Loucy (cell line): Measurements from ENCODE around the gene LACTB.
"Not testable (repeated sequence)": the region's sequence is repeated elsewhere in the genome, so short reads cannot be mapped to it uniquely, and the experiment has no call there.

Experiments used
- H2AFZ ChIP-seq: fragments of 200-600 bp; sonication (generic); 2 replicates; pipeline ENCODE4 v1.6.0; 2016; ENCODE audit warnings: antibody characterized with exemption, mild to moderate bottlenecking, low read length, moderate library complexity
- H3F3A ChIP-seq: fragments of 200-600 bp; 2 replicates; pipeline ENCODE4 v1.6.0; 2016; ENCODE audit warnings: antibody characterized with exemption, low read depth, mild to moderate bottlenecking
- H3K27me3 ChIP-seq: fragments of 200-600 bp; sonication (generic); 2 replicates; pipeline ENCODE4 v1.6.1; 2014; ENCODE audit warnings: low read length, mild to moderate bottlenecking; ENCODE audit not compliant: insufficient read depth, poor library complexity, severe bottlenecking
- H3K36me3 ChIP-seq: fragments of 200-600 bp; sonication (generic); 2 replicates; pipeline ENCODE4 v1.6.1; 2016; ENCODE audit warnings: low read length; ENCODE audit not compliant: insufficient read depth
- H3K4me1 ChIP-seq: fragments of 200-600 bp; sonication (generic); 2 replicates; pipeline ENCODE4 v1.5.1; 2014; ENCODE audit warnings: low read length, mild to moderate bottlenecking; ENCODE audit not compliant: insufficient read depth, poor library complexity, severe bottlenecking
- H3K4me2 ChIP-seq: fragments of 200-600 bp; sonication (generic); 2 replicates; pipeline ENCODE4 v1.6.0; 2014; ENCODE audit warnings: antibody characterized with exemption, low read length, low read depth, mild to moderate bottlenecking; ENCODE audit not compliant: poor library complexity, severe bottlenecking
- H3K4me3 ChIP-seq: fragments of 200-600 bp; sonication (generic); 2 replicates; pipeline ENCODE4 v1.5.1; 2014; ENCODE audit warnings: low read length, mild to moderate bottlenecking, mixed read lengths; ENCODE audit not compliant: poor library complexity, severe bottlenecking
- H3K79me2 ChIP-seq: fragments of 200-600 bp; sonication (generic); 2 replicates; pipeline ENCODE4 v1.6.1; 2014; ENCODE audit warnings: low read length; ENCODE audit not compliant: insufficient read depth
- H3K9ac ChIP-seq: fragments of 200-600 bp; sonication (generic); 2 replicates; pipeline ENCODE4 v1.6.0; 2014; ENCODE audit warnings: mild to moderate bottlenecking, low read depth, low read length, moderate library complexity; ENCODE audit not compliant: poor library complexity, severe bottlenecking
- H3K9me2 ChIP-seq: fragments of 200-600 bp; sonication (generic); replicated peaks from 2 replicates; pipeline ENCODE4 v1.6.1; 2016; ENCODE audit warnings: low read depth, low read length, mixed read lengths
- H3K9me3 ChIP-seq: fragments of 200-600 bp; sonication (generic); 2 replicates; pipeline ENCODE4 v1.6.1; 2014; ENCODE audit warnings: mild to moderate bottlenecking, antibody characterized with exemption, low read length, low read depth; ENCODE audit not compliant: insufficient read depth
- H4K20me1 ChIP-seq: fragments of 200-600 bp; sonication (generic); 2 replicates; pipeline ENCODE4 v1.6.0; 2014; ENCODE audit warnings: antibody characterized with exemption, low read length, mild to moderate bottlenecking; ENCODE audit not compliant: insufficient read depth, poor library complexity, severe bottlenecking
- CTCF ChIP-seq: fragments of 200-600 bp; sonication (generic); conservative IDR thresholded peaks from 2 replicates; pipeline ENCODE4 v1.5.1; 2014; ENCODE audit warnings: mild to moderate bottlenecking, antibody characterized with exemption, low read length
- EZH2phosphoT487 ChIP-seq: fragments of 200-600 bp; IDR thresholded peaks from 2 replicates; pipeline ENCODE4 v1.6.1; 2018; ENCODE audit warnings: antibody characterized with exemption, mild to moderate bottlenecking, moderate library complexity, borderline replicate concordance

The LACTB gene

GRCh38 chr15:63104727-63105126 is 16.9 kb upstream of the LACTB start:
- Histone ChIP-seq H3K4me3 (no peak overlapping the region), H3K4me2 (no peak overlapping the region), H3K9me2 (no peaks in the 10 kb centered on the region), H3F3A (no peaks in the 10 kb centered on the region), H3K27me3 (no peaks in the 10 kb centered on the region), H2AFZ (no peak overlapping the region), H3K4me1 (no peaks in the 10 kb centered on the region), H3K79me2 (no peaks in the 10 kb centered on the region), H3K36me3 (no peaks in the 10 kb centered on the region), H4K20me1 (no peaks in the 10 kb centered on the region), H3K9me3 (no peaks in the 10 kb centered on the region; the same call in 1 of the 2 replicates), H3K9ac (no peak overlapping the region)
- no peak for TF ChIP-seq EZH2phosphoT487
- no peak for TF ChIP-seq CTCF

- H3K9me3 ChIP-seq, H3K4me1 ChIP-seq: not testable (repeated sequence)
These were observed 16.3 kb upstream of the LACTB start for GRCh38 chr15:63105354-63105753.

GRCh38 chr15:63107895-63108546 is 13.6 kb upstream of the LACTB start:
- no peaks in the 10 kb centered on the region; the same call in 1 of the 2 replicates for H3K9me3 ChIP-seq
- 0 out of 2 replicates have a peak, but pooled peaks cover 2% of the 10 kb centered on the region for H3F3A ChIP-seq
- no peaks in the 10 kb centered on the region for H3K79me2 ChIP-seq
- H3K27me3 ChIP-seq, result no peaks in the 10 kb centered on the region
- TF ChIP-seq CTCF, result no peak
- TF ChIP-seq EZH2phosphoT487, result no peak
- no peak overlapping the region for H3K9ac ChIP-seq
- H3K4me2 ChIP-seq, result no peak overlapping the region
- no peaks in the 10 kb centered on the region for H4K20me1 ChIP-seq
- H3K4me3 ChIP-seq, result no peak overlapping the region
- H2AFZ ChIP-seq, result no peak overlapping the region
- peaks cover 22% of the 10 kb centered on the region for H3K4me1 ChIP-seq
- H3K36me3 ChIP-seq, result no peaks in the 10 kb centered on the region
- no peaks in the 10 kb centered on the region for H3K9me2 ChIP-seq

More at GRCh38 chr15:63105354-63105753, 16.3 kb upstream of the LACTB start:
- not testable (repeated sequence) for H3K79me2 ChIP-seq, H3K9ac ChIP-seq, H3K27me3 ChIP-seq, H4K20me1 ChIP-seq, H3K9me2 ChIP-seq, H2AFZ ChIP-seq, H3K4me2 ChIP-seq, H3K36me3 ChIP-seq, H3K4me3 ChIP-seq, H3F3A ChIP-seq

- Histone ChIP-seq H3K9me2 (no peaks in the 10 kb centered on the region), H3K9me3 (no peaks in the 10 kb centered on the region; the same call in 1 of the 2 replicates), H3F3A (0 out of 2 replicates have a peak, but pooled peaks cover 2% of the 10 kb centered on the region), H2AFZ (no peak overlapping the region), H3K27me3 (no peaks in the 10 kb centered on the region), H3K4me3 (no peak overlapping the region), H3K4me2 (no peak overlapping the region), H3K36me3 (no peaks in the 10 kb centered on the region), H3K79me2 (no peaks in the 10 kb centered on the region), H4K20me1 (no peaks in the 10 kb centered on the region), H3K9ac (no peak overlapping the region), H3K4me1 (peaks cover 28% of the 10 kb centered on the region)
- TF ChIP-seq EZH2phosphoT487 (no peak), CTCF (no peak)
These were observed 12.2 kb upstream of the LACTB start for GRCh38 chr15:63109498-63109897.
